HCT116 (cell line): Measurements from ENCODE around the gene TRH. TPM values are rescaled to one million over a fixed set of nuclear protein-coding genes. Genes with fewer than 3 reads are reported as not detected.

Experiments
- ATAC-seq: fragments of 200-7000 bp; cut with Tn5 transposase; 2 replicates; pipeline ENCODE4 v1.9.1; 2020; ENCODE audit warnings: mild to moderate bottlenecking, moderate library complexity
- BruUV-seq: library from RNA; stranded (reverse); fragments of 400-500 nt; replicated peaks from 2 replicates; lab custom pipeline; 2021; lab: Mats Ljungman, UMichigan
- CTCF ChIA-PET: fragments of 300-600 bp; sonication (Branson Sonifier 250); formaldehyde crosslinking; loops from one replicate; lab custom pipeline; 2021; ENCODE audit warnings: antibody characterized with exemption; lab: Charles Lee
- POLR2A ChIA-PET: fragments of 300-600, 350-600 bp; sonication (Branson Sonifier 250); formaldehyde crosslinking; loops from one replicate; lab custom pipeline; 2021; ENCODE audit warnings: antibody characterized with exemption; lab: Charles Lee
- RAD21 ChIA-PET, 2 experiments: fragments of 300-600 bp; sonication (Branson Sonifier 250); formaldehyde crosslinking; loops; one replicate each; lab custom pipeline; 2023; ENCODE audit warnings: low total read pairs in 2 of 2; ENCODE audit not compliant: uncharacterized antibody in 2 of 2, unreplicated experiment in 2 of 2, low non-redundant PET in 1 of 2; lab: Charles Lee
- DNase-seq: peaks from one replicate; pipeline ENCODE4 v3.0.0-alpha.2; 2010; ENCODE audit warnings: low read depth, low spot score
- H2AFZ ChIP-seq: fragments of 200-600 bp; shearing (Covaris generic), sonication (generic); 2 replicates; pipeline ENCODE4 v1.6.1; 2017; ENCODE audit warnings: low read depth, mixed run types, mixed read lengths, antibody characterized with exemption, low read length; ENCODE audit not compliant: poor library complexity, severe bottlenecking
- H3K27ac ChIP-seq: 2 replicates; pipeline ENCODE4 v1.5.1; 2012; ENCODE audit warnings: low read depth, low read length
- H3K27me3 ChIP-seq: fragments of 200-600 bp; sonication (generic); 2 replicates; pipeline ENCODE4 v1.6.1; 2016; ENCODE audit warnings: mixed run types, low read length, mixed read lengths; ENCODE audit not compliant: insufficient read depth
- H3K36me3 ChIP-seq, 2 experiments: fragments of 200-500 bp in 1 of 2; fragments of 200-600 bp in 1 of 2; sonication (Bioruptor generic) in 1 of 2; sonication (generic) in 1 of 2; 2 replicates each; pipeline versions ENCODE4 v1.5.1 to v1.6.1; 2014 to 2016; ENCODE audit warnings: low read length in 2 of 2, inconsistent platforms in 1 of 2, mixed read lengths in 1 of 2, mixed run types in 1 of 2; ENCODE audit not compliant: insufficient read depth in 2 of 2, control insufficient read depth in 1 of 2
- H3K4me1 ChIP-seq, 2 experiments: fragments of 200-600 bp in 1 of 2; sonication (generic) in 1 of 2; 2 replicates each; pipeline versions ENCODE4 v1.5.1 to v1.6.1; 2012 to 2017; ENCODE audit warnings: low read length in 2 of 2, inconsistent platforms in 1 of 2, mild to moderate bottlenecking in 1 of 2, mixed read lengths in 1 of 2, mixed run types in 1 of 2, moderate library complexity in 1 of 2; ENCODE audit not compliant: insufficient read depth in 2 of 2, control insufficient read depth in 1 of 2
- H3K4me2 ChIP-seq: fragments of 200-600 bp; sonication (generic); 2 replicates; pipeline ENCODE4 v1.6.1; 2017; ENCODE audit warnings: mixed run types, low read length, mixed read lengths
- H3K4me3 ChIP-seq, 2 experiments: fragments of 200-600 bp in 1 of 2; sonication (generic) in 1 of 2; replicated peaks in 1 of 2; 2 replicates each; pipeline ENCODE4 v1.5.1; 2011 to 2016; ENCODE audit warnings: low read length in 2 of 2, control low read depth in 1 of 2, low read depth in 1 of 2, mild to moderate bottlenecking in 1 of 2, mixed read lengths in 1 of 2, mixed run types in 1 of 2
- H3K79me2 ChIP-seq: fragments of 200-600 bp; sonication (generic); 2 replicates; pipeline ENCODE4 v1.6.1; 2017; ENCODE audit warnings: mild to moderate bottlenecking, mixed run types, low read length, moderate library complexity, mixed read lengths; ENCODE audit not compliant: insufficient read depth
- H3K9ac ChIP-seq: fragments of 200-600 bp; sonication (generic); 2 replicates; pipeline ENCODE4 v1.6.1; 2016; ENCODE audit warnings: low read length, mixed read lengths
- H3K9me2 ChIP-seq: fragments of 200-600 bp; sonication (generic), shearing (Covaris generic); 2 replicates; pipeline ENCODE4 v1.6.1; 2017; ENCODE audit warnings: mixed run types, mild to moderate bottlenecking, moderate library complexity; ENCODE audit not compliant: insufficient read depth
- H3K9me3 ChIP-seq, 2 experiments: fragments of 200-500 bp in 1 of 2; fragments of 200-600 bp in 1 of 2; sonication (Bioruptor generic) in 1 of 2; sonication (generic) in 1 of 2; 2 replicates each; pipeline ENCODE4 v1.6.1; 2014 to 2017; ENCODE audit warnings: low read length in 2 of 2, mixed read lengths in 2 of 2, inconsistent platforms in 1 of 2, low read depth in 1 of 2, mild to moderate bottlenecking in 1 of 2, mixed run types in 1 of 2, moderate library complexity in 1 of 2; ENCODE audit not compliant: control insufficient read depth in 1 of 2, insufficient read depth in 1 of 2
- H4K20me1 ChIP-seq: fragments of 200-600 bp; sonication (generic), shearing (Covaris generic); 2 replicates; pipeline ENCODE4 v1.6.1; 2017; ENCODE audit warnings: mixed run types, mild to moderate bottlenecking, moderate library complexity; ENCODE audit not compliant: insufficient read depth
- CEBPB ChIP-seq: IDR thresholded peaks from 2 replicates; pipeline ENCODE4 v1.6.1; 2012; ENCODE audit warnings: low read depth
- EGR1 ChIP-seq: IDR thresholded peaks from 2 replicates; pipeline ENCODE4 v1.6.1; 2012; ENCODE audit warnings: low read depth
- ELF1 ChIP-seq: IDR thresholded peaks from 2 replicates; pipeline ENCODE4 v1.6.1; 2012; ENCODE audit warnings: low read depth, borderline replicate concordance
- EZH2 ChIP-seq: fragments of 200-600 bp; sonication (generic); IDR thresholded peaks from 2 replicates; pipeline ENCODE4 v1.6.1; 2017; ENCODE audit warnings: antibody characterized with exemption, mixed run types
- EZH2phosphoT487 ChIP-seq: fragments of 200-600 bp; IDR thresholded peaks from 2 replicates; pipeline ENCODE4 v1.6.1; 2018; ENCODE audit warnings: antibody characterized with exemption, borderline replicate concordance
- JUND ChIP-seq: IDR thresholded peaks from 2 replicates; pipeline ENCODE4 v1.6.1; 2012
- POLR2A ChIP-seq: IDR thresholded peaks from 2 replicates; pipeline ENCODE4 v1.7.0; 2011; ENCODE audit warnings: borderline replicate concordance; ENCODE audit not compliant: insufficient read depth, insufficient read length; ENCODE audit errors: extremely low read depth
- RAD21 ChIP-seq: IDR thresholded peaks from 2 replicates; pipeline ENCODE4 v1.6.1; 2012; ENCODE audit warnings: low read depth, mild to moderate bottlenecking
- SIN3A ChIP-seq: IDR thresholded peaks from 2 replicates; pipeline ENCODE4 v1.6.1; 2012; ENCODE audit warnings: low read depth
- SP1 ChIP-seq: IDR thresholded peaks from 2 replicates; pipeline ENCODE4 v1.6.1; 2012; ENCODE audit warnings: low read depth
- TCF7L2 ChIP-seq: IDR thresholded peaks from 2 replicates; pipeline ENCODE4 v1.7.0; 2011; ENCODE audit warnings: borderline replicate concordance, inconsistent platforms; ENCODE audit not compliant: insufficient read depth, insufficient read length; ENCODE audit errors: extremely low read depth
- YY1 ChIP-seq: IDR thresholded peaks from 2 replicates; pipeline ENCODE4 v1.6.1; 2011; ENCODE audit warnings: low read length, low read depth, moderate library complexity, mild to moderate bottlenecking; ENCODE audit not compliant: insufficient replicate concordance; ENCODE audit errors: extremely low read depth
- ZFX ChIP-seq: fragments of 450-650 bp; IDR thresholded peaks from 2 replicates; pipeline ENCODE4 v1.6.1; 2017
- intact Hi-C: fragments of 100-400 bp; cut with micrococcal nuclease; formaldehyde crosslinking; loops from 2 replicates; pipeline ENCODE4 v1.10.0; 2022
- total RNA-seq: library from RNA; stranded (reverse); gene quantifications from one replicate; pipeline ENCODE4 v1.2.1, GENCODE V29; 2021; ENCODE audit not compliant: unreplicated experiment
- TF ChIP-seq, protein P1 (sequence below): IDR thresholded peaks from 2 replicates; pipeline ENCODE4 v1.6.1; 2012
- TF ChIP-seq, protein P2 (sequence below), 3 experiments: fragments of 200-600 bp in 1 of 3; sonication (generic) in 1 of 3; IDR thresholded peaks in 2 of 3; conservative IDR thresholded peaks in 1 of 3; 2 replicates each; pipeline ENCODE4 v1.5.1; 2012 to 2017; ENCODE audit warnings: low read depth in 2 of 3, low read length in 2 of 3, antibody characterized with exemption in 1 of 3, borderline replicate concordance in 1 of 3, control low read depth in 1 of 3, mild to moderate bottlenecking in 1 of 3, mixed read lengths in 1 of 3, mixed run types in 1 of 3, moderate library complexity in 1 of 3; ENCODE audit not compliant: insufficient read depth in 1 of 3

TRH gene
- total RNA-seq, 1 experiment from 2014 or later, result not detected

DNA sequence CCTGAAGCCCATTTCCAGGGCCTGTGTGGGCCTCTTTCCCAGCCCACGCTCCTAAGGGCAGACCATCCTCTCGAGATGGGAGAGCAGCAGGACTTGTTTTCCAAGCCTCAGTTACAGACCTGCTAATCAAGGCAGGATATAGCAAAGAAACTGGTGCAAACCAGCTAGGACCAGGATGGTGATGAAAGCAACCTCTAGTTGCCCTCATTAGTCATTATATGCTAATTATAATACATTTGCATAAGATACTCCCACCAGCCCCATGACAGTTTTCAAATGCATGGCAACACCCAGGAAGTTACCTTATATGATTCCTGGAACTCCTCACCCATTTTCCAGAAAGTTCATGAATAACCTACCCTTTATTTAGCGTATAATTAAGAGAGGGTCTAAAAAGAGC is 34.4 kb upstream of the TRH start:
- H3K4me1 ChIP-seq, result peaks cover 0 to 3% of the 10 kb centered on the region in 2 experiments; a peak in 1 of 4 replicates
- H4K20me1 ChIP-seq, result no peaks in the 10 kb centered on the region
- H3K27ac ChIP-seq, result no peak overlapping the region
- no peak overlapping the region for H2AFZ ChIP-seq
- no peak for ATAC-seq
- no peak overlapping the region for H3K4me2 ChIP-seq
- DNase-seq, result no peak
- no TSS peak for BruUV-seq
- H3K9me2 ChIP-seq, result no peaks in the 10 kb centered on the region
- POLR2A ChIA-PET, result no interaction called here
- no peaks in the 10 kb centered on the region for H3K9me3 ChIP-seq
- intact Hi-C loops, result no loop called here
- H3K4me3 ChIP-seq, result no peak overlapping the region
- no peaks in the 10 kb centered on the region for H3K36me3 ChIP-seq
- H3K27me3 ChIP-seq, result no peaks in the 10 kb centered on the region
- TF ChIP-seq POLR2A (no peak), EGR1 (no peak), ELF1 (no peak), TCF7L2 (no peak), ZFX (no peak), JUND (no peak)
- TF ChIP-seq, protein P1, sequence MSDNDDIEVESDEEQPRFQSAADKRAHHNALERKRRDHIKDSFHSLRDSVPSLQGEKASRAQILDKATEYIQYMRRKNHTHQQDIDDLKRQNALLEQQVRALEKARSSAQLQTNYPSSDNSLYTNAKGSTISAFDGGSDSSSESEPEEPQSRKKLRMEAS, result no peak
- no peak overlapping the region for H3K9ac ChIP-seq
- RAD21 ChIA-PET, result no interaction called here
- no peaks in the 10 kb centered on the region for H3K79me2 ChIP-seq
- CTCF ChIA-PET, result interaction anchor here (5.4 kb wide), 1 partner anchor 165 kb away, joined by 46 read pairs; no protein-coding TSS in a partner anchor

DNA sequence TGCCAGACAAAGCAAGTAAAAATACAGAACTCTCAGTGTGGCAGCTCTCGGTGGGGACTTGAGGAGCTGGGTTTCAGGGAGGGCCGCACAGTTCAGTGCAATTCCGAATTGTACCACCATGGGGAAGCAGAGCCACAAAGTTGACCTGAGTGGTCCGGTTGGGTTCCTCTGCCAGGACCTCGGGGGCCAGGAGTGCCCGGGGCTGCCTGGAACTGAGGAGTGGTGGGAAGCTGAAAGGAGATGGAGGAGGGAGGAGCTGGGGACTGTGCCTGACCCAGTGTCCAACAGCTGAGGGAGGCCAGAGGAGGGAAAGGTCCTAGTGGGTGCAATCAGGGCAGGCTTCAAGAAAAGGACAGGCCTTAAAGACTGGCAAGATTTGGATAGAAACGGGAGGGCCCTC is 32.2 kb upstream of the TRH start:
- peaks cover 0 to 3% of the 10 kb centered on the region in 2 experiments; a peak in 1 of 4 replicates for H3K4me1 ChIP-seq
- peak; percentile 65 for DNase-seq
- intact Hi-C loops, result loop anchor here (1.0 kb wide), 2 partner anchors 60 to 164 kb away; no protein-coding TSS in a partner anchor
- BruUV-seq, result no TSS peak
- no peaks in the 10 kb centered on the region for H4K20me1 ChIP-seq
- H3K4me3 ChIP-seq, result no peak overlapping the region
- ChIA-PET RAD21 (interaction anchor here (1.1 to 1.9 kb wide), 8 partner anchors 60 to 164 kb away, joined by 3 to 11 read pairs (median 6); no protein-coding TSS in a partner anchor), POLR2A (interaction anchor here (0.7 kb wide), 2 partner anchors 152 to 170 kb away, joined by 3 read pairs; no protein-coding TSS in a partner anchor)
- H3K9me2 ChIP-seq, result no peaks in the 10 kb centered on the region
- no peaks in the 10 kb centered on the region for H3K9me3 ChIP-seq
- H3K36me3 ChIP-seq, result no peaks in the 10 kb centered on the region
- no peak overlapping the region for H2AFZ ChIP-seq
- H3K27ac ChIP-seq, result no peak overlapping the region
- no peak for TF ChIP-seq SIN3A
- no peak for TF ChIP-seq TCF7L2
- TF ChIP-seq ELF1, result no peak
- no peak for TF ChIP-seq YY1
- TF ChIP-seq, protein P2, sequence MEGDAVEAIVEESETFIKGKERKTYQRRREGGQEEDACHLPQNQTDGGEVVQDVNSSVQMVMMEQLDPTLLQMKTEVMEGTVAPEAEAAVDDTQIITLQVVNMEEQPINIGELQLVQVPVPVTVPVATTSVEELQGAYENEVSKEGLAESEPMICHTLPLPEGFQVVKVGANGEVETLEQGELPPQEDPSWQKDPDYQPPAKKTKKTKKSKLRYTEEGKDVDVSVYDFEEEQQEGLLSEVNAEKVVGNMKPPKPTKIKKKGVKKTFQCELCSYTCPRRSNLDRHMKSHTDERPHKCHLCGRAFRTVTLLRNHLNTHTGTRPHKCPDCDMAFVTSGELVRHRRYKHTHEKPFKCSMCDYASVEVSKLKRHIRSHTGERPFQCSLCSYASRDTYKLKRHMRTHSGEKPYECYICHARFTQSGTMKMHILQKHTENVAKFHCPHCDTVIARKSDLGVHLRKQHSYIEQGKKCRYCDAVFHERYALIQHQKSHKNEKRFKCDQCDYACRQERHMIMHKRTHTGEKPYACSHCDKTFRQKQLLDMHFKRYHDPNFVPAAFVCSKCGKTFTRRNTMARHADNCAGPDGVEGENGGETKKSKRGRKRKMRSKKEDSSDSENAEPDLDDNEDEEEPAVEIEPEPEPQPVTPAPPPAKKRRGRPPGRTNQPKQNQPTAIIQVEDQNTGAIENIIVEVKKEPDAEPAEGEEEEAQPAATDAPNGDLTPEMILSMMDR (IDR thresholded peaks at IDR 0.05 in 2 of 3, conservative IDR thresholded peaks at IDR 0.05 in 1 of 3; ENCODE audit: borderline replicate concordance in 1 of 3, insufficient read depth in 1 of 3, low read depth in 2 of 3, low read length in 2 of 3), result peak; percentile 76 to 98 (median 87)
- TF ChIP-seq EZH2phosphoT487, result no peak
- TF ChIP-seq SP1, result no peak
- no peak for TF ChIP-seq CEBPB
- peak; percentile 99 for TF ChIP-seq RAD21
- no peak for TF ChIP-seq EZH2
- TF ChIP-seq, all 23 proteins: peak for 2
- Histone ChIP-seq H3K79me2 (no peaks in the 10 kb centered on the region), H3K4me2 (no peak overlapping the region), H3K27me3 (no peaks in the 10 kb centered on the region), H3K9ac (no peak overlapping the region)
- ATAC-seq, result peak; percentile 97
- CTCF ChIA-PET, result interaction anchor here (0.6 to 5.4 kb wide), 22 partner anchors 11 to 452 kb away, joined by 3 to 49 read pairs (median 4); no protein-coding TSS in a partner anchor
